Astrocyte of the cerebellum (primary cell): Measurements from ENCODE around the gene OR6S1.
A peak's percentile ranks its signal among the peaks of the same experiment; 100 is the strongest.
"Not testable (repeated sequence)": the region's sequence is repeated elsewhere in the genome, so short reads cannot be mapped to it uniquely, and the experiment has no call there.

ENCODE experiments used
- DNase-seq: peaks from one replicate; pipeline ENCODE4 v3.0.0-alpha.2; 2011; ENCODE audit warnings: low read depth
- H3K4me3 ChIP-seq: 2 replicates; pipeline ENCODE4 v1.5.1; 2011; ENCODE audit warnings: mild to moderate bottlenecking, low read depth, low read length, moderate library complexity
- CTCF ChIP-seq: IDR thresholded peaks from 2 replicates; pipeline ENCODE4 v1.5.1; 2012; ENCODE audit warnings: low read length, low read depth, moderate library complexity, mild to moderate bottlenecking; ENCODE audit errors: missing control alignments
- in situ Hi-C: cut with HindIII; loops from 2 replicates; pipeline ENCODE4 v1.10.0; 2017; ENCODE audit warnings: low sequenced_read_pairs

Gene OR6S1

GRCh38 chr14:20627346-20628027 is 14.0 kb downstream of the OR6S1 start:
- no peak for TF ChIP-seq CTCF
- in situ Hi-C loops: no loop called here
- DNase-seq: no peak
- no peak overlapping the region for H3K4me3 ChIP-seq

- TF ChIP-seq CTCF: no peak
- no peak for DNase-seq
- peak overlapping the region; percentile 39 for H3K4me3 ChIP-seq
- in situ Hi-C loops: no loop called here
Measured at GRCh38 chr14:20626274-20626673, 15.2 kb downstream of the OR6S1 start.

- in situ Hi-C loops: no loop called here
Measured at GRCh38 chr14:20624495-20625070, 16.9 kb downstream of the OR6S1 start.

GRCh38 chr14:20623798-20624197 is 17.7 kb downstream of the OR6S1 start:
- DNase-seq: no peak
- TF ChIP-seq CTCF: no peak
- in situ Hi-C loops: no loop called here
- H3K4me3 ChIP-seq: no peak overlapping the region

More at GRCh38 chr14:20624495-20625070, 16.9 kb downstream of the OR6S1 start:
- TF ChIP-seq CTCF: no peak
- peak overlapping the region; percentile 39 for H3K4me3 ChIP-seq
- no peak for DNase-seq

GRCh38 chr14:20622816-20623291 is 18.6 kb downstream of the OR6S1 start:
- peak overlapping the region; percentile 9 for H3K4me3 ChIP-seq
- DNase-seq: no peak
- no peak for TF ChIP-seq CTCF
- in situ Hi-C loops: no loop called here

GRCh38 chr14:20620798-20621478 is 20.6 kb downstream of the OR6S1 start:
- H3K4me3 ChIP-seq: no peak overlapping the region
- no peak for TF ChIP-seq CTCF
- in situ Hi-C loops: no loop called here
- no peak for DNase-seq

- H3K4me3 ChIP-seq, in situ Hi-C loops, DNase-seq: not testable (repeated sequence)
Measured at GRCh38 chr14:20619688-20620087, 21.8 kb downstream of the OR6S1 start.
